Stomach (tissue), 19 donors: Measurements from ENCODE around the gene PCDHGB2. TPM values are rescaled to one million over a fixed set of nuclear protein-coding genes. Genes with fewer than 3 reads are reported as not detected.
"Not testable (repeated sequence)": the region's sequence is repeated elsewhere in the genome, so short reads cannot be mapped to it uniquely, and the experiment has no call there.

Experiments
- DNase-seq, 2 donors: peaks; one replicate each; pipeline versions ENCODE4 v3.0.0 to v3.0.0-alpha.2; 2013 to 2019
- H3K27ac ChIP-seq, 5 donors: fragments of 200-600 bp in 4 of 5; sonication (generic) in 4 of 5; one replicate each; pipeline ENCODE4 v1.5.1; 2013 to 2019; ENCODE audit warnings: mild to moderate bottlenecking in 1 of 5, moderate library complexity in 1 of 5
- H3K27me3 ChIP-seq, 3 donors: fragments of 200-600 bp; sonication (generic); one replicate each; pipeline ENCODE4 v1.5.1; 2017 to 2019; ENCODE audit warnings: mixed run types in 1 of 3
- H3K36me3 ChIP-seq, 4 donors: fragments of 200-600 bp; sonication (generic); 1 replicate in 3 of 4; 2 replicates in 1 of 4; pipeline ENCODE4 v1.5.1; 2016 to 2019
- H3K4me1 ChIP-seq, 4 donors: fragments of 200-600 bp; sonication (generic); one replicate each; pipeline ENCODE4 v1.5.1; 2016 to 2019
- H3K4me3 ChIP-seq, 4 donors: fragments of 200-600 bp; sonication (generic) in 3 of 4; one replicate each; pipeline ENCODE4 v1.5.1; 2016 to 2019; ENCODE audit warnings: mild to moderate bottlenecking in 1 of 4
- H3K9me3 ChIP-seq, 4 donors: fragments of 200-600 bp; sonication (generic); one replicate each; pipeline ENCODE4 v1.5.1; 2016 to 2019
- EP300 ChIP-seq: sonication (generic); formaldehyde crosslinking; IDR thresholded peaks from one replicate; pipeline ENCODE4 v1.6.1; 2017; ENCODE audit warnings: antibody characterized with exemption
- POLR2A ChIP-seq, 4 donors: fragments of 450-650 bp; IDR thresholded peaks; one replicate each; pipeline ENCODE4 v1.6.1; 2016; ENCODE audit warnings: antibody characterized with exemption in 4 of 4, control low read depth in 2 of 4, mild to moderate bottlenecking in 1 of 4, moderate library complexity in 1 of 4
- POLR2AphosphoS5 ChIP-seq, 3 donors: sonication (generic); formaldehyde crosslinking; IDR thresholded peaks; one replicate each; pipeline ENCODE4 v1.6.1; 2016; ENCODE audit warnings: antibody characterized with exemption in 3 of 3
- WGBS, 5 donors: extraction: QIAGEN DNeasy Blood & Tissue Kit in 3 of 5; methylation state at CpG; one replicate each; pipeline versions ENCODE4 v1.1.5 to v1.1.7; 2013 to 2018; 5-methylcytosine and 5-hydroxymethylcytosine counted together
- intact Hi-C: fragments of 100-400 bp; cut with DNase I; formaldehyde crosslinking; loops from one replicate; pipeline ENCODE4 v1.15.1; 2023; ENCODE audit warnings: low total_unique reads
- long read RNA-seq, 10 donors: transcript quantifications; one replicate each; lab custom pipeline, GENCODE V29; 2026
- polyA plus RNA-seq, 3 donors: library from polyadenylated mRNA; stranded (reverse); fragments of 200-250 nt; gene quantifications; one replicate each; pipeline ENCODE4 v1.2.3, GENCODE V29; 2013
- total RNA-seq, 5 donors: library from RNA; depleted of rRNA; stranded (reverse); fragments of >200 nt; gene quantifications; one replicate each; pipeline versions ENCODE4 v1.1.0 to v1.2.3, GENCODE V29; 2014 to 2016
- TF ChIP-seq, protein P1 (sequence below), 7 experiments: fragments of 450-650 bp in 4 of 7; fragments of 200-600 bp in 3 of 7; sonication (generic) in 3 of 7; IDR thresholded peaks; one replicate each; pipeline ENCODE4 v1.5.1; 2016 to 2019; ENCODE audit warnings: antibody characterized with exemption in 7 of 7, control low read depth in 2 of 7, mild to moderate bottlenecking in 1 of 7
- donor health status: healthy with polysubstance abuse.
- donor health status: Bipolar disorder and iron deficiency.
- donor health status: healthy.

Gene PCDHGB2
- total RNA-seq = 10 to 100 TPM in 1 of 5 donors, 1 to 10 TPM in 3, not detected in 1; 2.5 to 10.7 (median 8.1) TPM
- under 1 TPM in 1 of 3 donors, not detected in 2; 0.10 TPM for polyA plus RNA-seq
- long read RNA-seq, donor 1 = 0 reads
- long read RNA-seq, donor 2, full-length matches to known transcripts = 2 of 2 reads
- long read RNA-seq, donor 2, partial matches to known transcripts = 0 of 2 reads
- long read RNA-seq, donor 2, other reads (novel, unspliced or antisense) = 0 of 2 reads
- long read RNA-seq, donor 3 = 0 reads
- long read RNA-seq, donor 4 = 0 reads
- long read RNA-seq, donor 5, partial matches to known transcripts = 0 of 2 reads
- long read RNA-seq, donor 5, other reads (novel, unspliced or antisense) = 0 of 2 reads
- long read RNA-seq, donor 6, full-length matches to known transcripts = 4 of 4 reads
- long read RNA-seq, donor 6, partial matches to known transcripts = 0 of 4 reads
- long read RNA-seq, donor 6, other reads (novel, unspliced or antisense) = 0 of 4 reads
- long read RNA-seq, donor 7, partial matches to known transcripts = 0 of 1 reads
- long read RNA-seq, donor 7, other reads (novel, unspliced or antisense) = 0 of 1 reads
- long read RNA-seq, donor 8 = 0 reads
- long read RNA-seq, donor 9, partial matches to known transcripts = 0 of 2 reads
- long read RNA-seq, donor 9, other reads (novel, unspliced or antisense) = 0 of 2 reads
- long read RNA-seq, donor 10, partial matches to known transcripts = 0 of 1 reads
- long read RNA-seq, donor 10, other reads (novel, unspliced or antisense) = 0 of 1 reads

DNA sequence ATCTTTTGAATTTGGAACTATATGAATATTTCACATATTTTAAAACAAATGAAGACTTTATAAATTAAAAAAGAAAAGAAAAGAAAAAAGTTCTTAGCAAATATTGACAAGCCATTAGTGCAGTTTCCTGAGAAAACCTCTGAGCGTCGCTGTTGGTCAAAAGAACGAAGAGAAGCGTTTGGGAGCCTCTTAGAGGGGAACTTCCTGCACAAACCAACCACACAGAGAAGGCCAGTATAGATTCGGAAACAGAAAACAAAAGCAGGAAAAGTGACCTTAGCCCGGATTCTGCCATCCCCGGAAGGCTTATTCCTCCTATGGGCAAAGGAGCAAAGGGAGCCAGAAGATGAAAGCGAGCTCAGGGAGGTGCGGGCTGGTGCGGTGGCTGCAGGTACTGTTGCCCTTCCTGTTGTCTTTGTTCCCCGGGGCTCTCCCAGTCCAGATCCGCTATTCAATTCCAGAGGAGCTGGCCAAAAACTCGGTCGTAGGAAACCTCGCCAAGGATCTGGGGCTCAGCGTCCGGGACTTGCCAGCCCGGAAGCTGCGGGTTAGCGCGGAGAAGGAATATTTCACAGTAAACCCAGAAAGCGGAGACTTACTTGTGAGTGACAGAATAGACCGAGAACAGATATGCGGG lies at the start of gene PCDHGB2:
TSS of gene PCDHGB2 (plus strand) at position 205 of the 637 bp plus-strand sequence. CDS start at position 347, 142 bp downstream.
- peaks cover 5 to 75% (median 27%) of the 10 kb centered on the region in 3 donors for H3K27me3 ChIP-seq
- TF ChIP-seq, protein P1, sequence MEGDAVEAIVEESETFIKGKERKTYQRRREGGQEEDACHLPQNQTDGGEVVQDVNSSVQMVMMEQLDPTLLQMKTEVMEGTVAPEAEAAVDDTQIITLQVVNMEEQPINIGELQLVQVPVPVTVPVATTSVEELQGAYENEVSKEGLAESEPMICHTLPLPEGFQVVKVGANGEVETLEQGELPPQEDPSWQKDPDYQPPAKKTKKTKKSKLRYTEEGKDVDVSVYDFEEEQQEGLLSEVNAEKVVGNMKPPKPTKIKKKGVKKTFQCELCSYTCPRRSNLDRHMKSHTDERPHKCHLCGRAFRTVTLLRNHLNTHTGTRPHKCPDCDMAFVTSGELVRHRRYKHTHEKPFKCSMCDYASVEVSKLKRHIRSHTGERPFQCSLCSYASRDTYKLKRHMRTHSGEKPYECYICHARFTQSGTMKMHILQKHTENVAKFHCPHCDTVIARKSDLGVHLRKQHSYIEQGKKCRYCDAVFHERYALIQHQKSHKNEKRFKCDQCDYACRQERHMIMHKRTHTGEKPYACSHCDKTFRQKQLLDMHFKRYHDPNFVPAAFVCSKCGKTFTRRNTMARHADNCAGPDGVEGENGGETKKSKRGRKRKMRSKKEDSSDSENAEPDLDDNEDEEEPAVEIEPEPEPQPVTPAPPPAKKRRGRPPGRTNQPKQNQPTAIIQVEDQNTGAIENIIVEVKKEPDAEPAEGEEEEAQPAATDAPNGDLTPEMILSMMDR (IDR thresholded peaks at IDR 0.05) = no peak
- TF ChIP-seq EP300 = no peak
- TF ChIP-seq POLR2A (IDR thresholded peaks at IDR 0.05) = no peak
- TF ChIP-seq POLR2AphosphoS5 (IDR thresholded peaks at IDR 0.05) = no peak
- H3K4me1 ChIP-seq = no peaks in the 10 kb centered on the region
- peak in 1 of 2 donors; percentile 29 for DNase-seq
- H3K36me3 ChIP-seq = peaks cover 0 to 11% (median 0%) of the 10 kb centered on the region in 4 donors
- intact Hi-C loops = no loop called here
- H3K9me3 ChIP-seq = peaks cover 62 to 97% (median 97%) of the 10 kb centered on the region in 4 donors
- no peak within 1 kb of the TSS for H3K27ac ChIP-seq
- 16 to 21% (median 20%) methylated on average over 23 to 24 of the region's 24 CpGs for WGBS, 5 donors
- H3K4me3 ChIP-seq = peak within 1 kb of the TSS; percentile 11 to 31 (median 22)

DNA sequence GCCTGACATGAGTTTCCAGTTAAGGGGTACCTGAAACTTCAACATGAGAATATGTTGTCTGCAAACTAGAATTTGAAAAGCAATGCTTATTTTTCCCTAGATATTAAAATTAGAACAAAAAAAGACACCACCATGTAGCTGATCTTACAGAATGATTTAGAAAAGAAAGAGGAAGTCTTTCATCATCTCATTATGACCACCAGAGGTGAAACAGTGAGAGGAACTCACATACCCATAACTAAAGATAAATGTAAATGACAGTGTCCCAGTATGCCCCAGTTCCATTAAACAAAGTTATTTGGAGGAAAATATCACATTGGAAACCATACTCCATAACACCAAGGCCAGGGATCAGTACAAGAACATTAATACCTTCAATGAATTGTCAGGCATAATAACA lies 46.1 kb upstream of the PCDHGB2 start:
- Histone ChIP-seq H3K4me1 (no peaks in the 10 kb centered on the region), H3K36me3 (peaks cover 5 to 81% (median 43%) of the 10 kb centered on the region in 4 donors), H3K27ac (no peak overlapping the region), H3K4me3 (no peak overlapping the region), H3K9me3 (peaks cover 60 to 100% (median 99%) of the 10 kb centered on the region in 4 donors), H3K27me3 (no peaks in the 10 kb centered on the region)
- intact Hi-C loops = no loop called here
- TF ChIP-seq POLR2AphosphoS5 (IDR thresholded peaks at IDR 0.05) = no peak
- no peak for DNase-seq

- H3K9me3 ChIP-seq = peaks cover 75 to 93% (median 85%) of the 10 kb centered on the region in 4 donors
- WGBS, 5 donors = 85 to 93% (median 89%) methylated on average over 4 of the region's 4 CpGs
- peaks cover 0 to 12% (median 8%) of the 10 kb centered on the region in 4 donors for H3K4me1 ChIP-seq
- H3K27ac ChIP-seq, H3K27me3 ChIP-seq, intact Hi-C loops, H3K4me3 ChIP-seq, DNase-seq: not testable (repeated sequence)
- peaks cover 14 to 78% (median 54%) of the 10 kb centered on the region in 4 donors for H3K36me3 ChIP-seq
These were observed 42.8 kb upstream of the PCDHGB2 start for GRCh38 chr5:141316963-141317362.

- peak overlapping the region in 2 of 4 donors; percentile 63 to 67 for H3K4me3 ChIP-seq
- H3K9me3 ChIP-seq = peaks cover 59 to 93% (median 78%) of the 10 kb centered on the region in 4 donors
- no peak for TF ChIP-seq EP300
- TF ChIP-seq, protein P1 (IDR thresholded peaks at IDR 0.05) = no peak
- TF ChIP-seq POLR2AphosphoS5 (IDR thresholded peaks at IDR 0.05) = no peak
- no peak for TF ChIP-seq POLR2A (IDR thresholded peaks at IDR 0.05)
These were observed 40.6 kb upstream of the PCDHGB2 start for GRCh38 chr5:141319202-141319601.

GRCh38 chr5:141319699-141320098 lies 40.1 kb upstream of the PCDHGB2 start:
- Histone ChIP-seq H3K4me1 (peaks cover 0 to 12% (median 8%) of the 10 kb centered on the region in 4 donors), H3K27me3 (no peaks in the 10 kb centered on the region), H3K4me3 (peak overlapping the region; percentile 63 to 82 (median 72)), H3K27ac (peak overlapping the region in 2 of 5 donors; percentile 92 to 95), H3K36me3 (peaks cover 14 to 52% (median 48%) of the 10 kb centered on the region in 4 donors), H3K9me3 (peaks cover 59 to 91% (median 75%) of the 10 kb centered on the region in 4 donors)
- TF ChIP-seq POLR2AphosphoS5 (IDR thresholded peaks at IDR 0.05) = no peak
- TF ChIP-seq EP300 = no peak
- TF ChIP-seq, protein P1 (IDR thresholded peaks at IDR 0.05) = no peak
- no peak for TF ChIP-seq POLR2A (IDR thresholded peaks at IDR 0.05)
- 70 to 79% (median 76%) methylated on average over 5 of the region's 5 CpGs for WGBS, 5 donors
- DNase-seq = no peak
- intact Hi-C loops = loop anchor here (10.0 kb wide), 1 partner anchor 215 kb away; no protein-coding TSS in a partner anchor

More at GRCh38 chr5:141319202-141319601, 40.6 kb upstream of the PCDHGB2 start:
- Histone ChIP-seq H3K27me3 (no peaks in the 10 kb centered on the region), H3K4me1 (peaks cover 0 to 12% (median 8%) of the 10 kb centered on the region in 4 donors), H3K27ac (no peak overlapping the region), H3K36me3 (peaks cover 14 to 56% (median 48%) of the 10 kb centered on the region in 4 donors)
- WGBS, 5 donors = 97 to 99% (median 98%) methylated on average over 6 of the region's 6 CpGs
- intact Hi-C loops = no loop called here
- no peak for DNase-seq
